Keratinocyte (primary cell): Measurements from ENCODE around the gene TMEM225B.

Source experiments
- CTCF ChIP-seq, 3 experiments: IDR thresholded peaks in 1 of 3; conservative IDR thresholded peaks in 1 of 3; optimal IDR thresholded peaks in 1 of 3; 2 replicates in 2 of 3; 3 replicates in 1 of 3; pipeline versions ENCODE3 to v1.5.1; 2011; ENCODE audit warnings: low read length in 3 of 3, mild to moderate bottlenecking in 3 of 3, moderate library complexity in 2 of 3, control low read depth in 1 of 3, inconsistent platforms in 1 of 3; ENCODE audit not compliant: insufficient read depth in 2 of 3; ENCODE audit errors: extremely low read depth in 1 of 3
- EZH2 ChIP-seq: IDR thresholded peaks from one replicate; pipeline ENCODE4 v1.6.1; 2012; ENCODE audit warnings: inconsistent platforms, mild to moderate bottlenecking, low read length, moderate library complexity

- TF ChIP-seq CTCF (optimal IDR thresholded peaks at IDR 0.05 in 1 of 3, IDR thresholded peaks at IDR 0.05 in 1 of 3, conservative IDR thresholded peaks at IDR 0.05 in 1 of 3; ENCODE audit: extremely low read depth in 1 of 3, insufficient read depth in 2 of 3, low read length in 3 of 3) (no peak), EZH2 (no peak)
These were observed 2.9 kb upstream of the TMEM225B start for GRCh38 chr7:99594948-99595745.
